B cell (primary cell): ENCODE measurements around the gene PKMYT1. TPM values are rescaled to one million over a fixed set of nuclear protein-coding genes. Genes with fewer than 3 reads are reported as not detected.

ENCODE experiments used
- ATAC-seq: fragments of 200-7000 bp; cut with Tn5 transposase; one replicate; pipeline ENCODE4 v1.10.0; 2021; ENCODE audit warnings: low read depth, mild to moderate bottlenecking, moderate number of reproducible peaks, moderate library complexity
- CTCF ChIA-PET: fragments of 350-600 bp; sonication (Branson Sonifier 250); formaldehyde crosslinking; loops from one replicate; lab custom pipeline; 2021; ENCODE audit warnings: antibody characterized with exemption, inconsistent platforms; lab: Charles Lee
- POLR2A ChIA-PET: fragments of 350-600 bp; sonication (Branson Sonifier 250); formaldehyde crosslinking; loops from one replicate; lab custom pipeline; 2021; ENCODE audit warnings: antibody characterized with exemption; lab: Charles Lee
- DNase-seq: peaks from one replicate; pipeline ENCODE4 v3.0.0; 2013
- H2AFZ ChIP-seq: 2 replicates; pipeline ENCODE4 v1.6.1; 2012; ENCODE audit warnings: mild to moderate bottlenecking, low read depth, low read length; ENCODE audit not compliant: insufficient read depth, poor library complexity, severe bottlenecking
- H3K27ac ChIP-seq, 2 donors: 1 replicate in 1 of 2; 2 replicates in 1 of 2; pipeline ENCODE4 v1.5.1; 2012 to 2013; ENCODE audit warnings: low read length in 2 of 2, mild to moderate bottlenecking in 2 of 2, moderate library complexity in 1 of 2
- H3K27me3 ChIP-seq, 4 experiments: fragments of 200-600 bp in 1 of 4; sonication (generic) in 1 of 4; replicated peaks in 1 of 4; 1 replicate in 2 of 4; 2 replicates in 2 of 4; pipeline versions ENCODE4 v1.6.1 to v1.7.0; 2013 to 2016; ENCODE audit warnings: low read length in 3 of 4, mild to moderate bottlenecking in 2 of 4, mixed read lengths in 1 of 4, moderate library complexity in 1 of 4; ENCODE audit not compliant: insufficient read depth in 4 of 4, control insufficient read depth in 3 of 4; ENCODE audit errors: control extremely low read depth in 1 of 4
- H3K36me3 ChIP-seq, 2 experiments: replicated peaks in 1 of 2; 1 replicate in 1 of 2; 2 replicates in 1 of 2; pipeline versions ENCODE4 v1.6.1 to v1.7.1; 2013; ENCODE audit warnings: low read length in 1 of 2; ENCODE audit not compliant: insufficient read depth in 2 of 2, control insufficient read depth in 1 of 2; ENCODE audit errors: control extremely low read depth in 1 of 2, extremely low read depth in 1 of 2
- H3K4me1 ChIP-seq, 2 donors: fragments of 200-600 bp in 1 of 2; sonication (generic) in 1 of 2; 1 replicate in 1 of 2; 2 replicates in 1 of 2; pipeline versions ENCODE4 v1.5.1 to v1.6.1; 2013 to 2017; ENCODE audit warnings: low read length in 2 of 2; ENCODE audit not compliant: control insufficient read depth in 2 of 2, insufficient read depth in 2 of 2
- H3K4me2 ChIP-seq: replicated peaks from 2 replicates; pipeline ENCODE3; 2012; ENCODE audit warnings: mild to moderate bottlenecking, low read depth, low read length; ENCODE audit not compliant: poor library complexity, severe bottlenecking
- H3K4me3 ChIP-seq, 5 experiments: fragments of 200-600 bp in 1 of 5; sonication (generic) in 1 of 5; 1 replicate in 3 of 5; 2 replicates in 2 of 5; pipeline versions ENCODE4 v1.5.1 to v1.7.0; 2011 to 2016; ENCODE audit warnings: low read length in 4 of 5, mild to moderate bottlenecking in 4 of 5, low read depth in 2 of 5, control low read depth in 1 of 5, moderate library complexity in 1 of 5; ENCODE audit not compliant: insufficient read depth in 1 of 5; ENCODE audit errors: control extremely low read depth in 1 of 5, extremely low read depth in 1 of 5
- H3K79me2 ChIP-seq: fragments of 200-600 bp; sonication (generic); one replicate; pipeline ENCODE4 v1.6.0; 2016; ENCODE audit warnings: low read length; ENCODE audit not compliant: control insufficient read depth, insufficient read depth
- H3K9ac ChIP-seq: fragments of 200-600 bp; sonication (generic); 2 replicates; pipeline ENCODE4 v1.6.1; 2017; ENCODE audit warnings: mild to moderate bottlenecking, low read length, moderate library complexity
- H3K9me3 ChIP-seq, 3 donors: one replicate each; pipeline versions ENCODE4 v1.6.1 to v1.7.1; 2013; ENCODE audit warnings: low read length in 2 of 3; ENCODE audit not compliant: control insufficient read depth in 2 of 3, insufficient read depth in 1 of 3; ENCODE audit errors: control extremely low read depth in 1 of 3
- H4K20me1 ChIP-seq: 2 replicates; pipeline ENCODE4 v1.6.0; 2012; ENCODE audit warnings: mild to moderate bottlenecking, low read length; ENCODE audit not compliant: insufficient read depth, control insufficient read depth, poor library complexity, severe bottlenecking
- H3K27ac Mint-ChIP-seq: one replicate; pipeline ENCODE4 v1.8.0; 2021; ENCODE audit warnings: mixed read lengths
- H3K27me3 Mint-ChIP-seq: one replicate; pipeline ENCODE4 v1.8.0; 2021; ENCODE audit warnings: mixed read lengths
- H3K4me1 Mint-ChIP-seq: one replicate; pipeline ENCODE4 v1.8.0; 2021; ENCODE audit warnings: mixed read lengths
- H3K4me3 Mint-ChIP-seq: one replicate; pipeline ENCODE4 v1.8.0; 2021; ENCODE audit warnings: mixed read lengths
- H3K9me3 Mint-ChIP-seq: one replicate; pipeline ENCODE4 v1.8.0; 2022; ENCODE audit warnings: mixed read lengths; ENCODE audit not compliant: insufficient read depth
- EZH2 ChIP-seq: IDR thresholded peaks from 2 replicates; pipeline ENCODE4 v1.6.1; 2012; ENCODE audit warnings: borderline replicate concordance, low read depth, mild to moderate bottlenecking, moderate library complexity, low read length; ENCODE audit not compliant: insufficient read depth, poor library complexity, severe bottlenecking
- WGBS: methylation state at CpG from one replicate; pipeline ENCODE4 v1.1.5; 2013; ENCODE audit warnings: missing lambda C conversion rate; ENCODE audit not compliant: insufficient coverage; 5-methylcytosine and 5-hydroxymethylcytosine counted together
- intact Hi-C: fragments of 100-400 bp; cut with micrococcal nuclease; formaldehyde crosslinking; loops from one replicate; pipeline ENCODE4 v1.10.0; 2022
- polyA plus RNA-seq: library from polyadenylated mRNA; depleted of rRNA; stranded (reverse); fragments of >200 nt; gene quantifications from 2 replicates; pipeline ENCODE4 v1.2.3, GENCODE V29; 2012
- total RNA-seq, 2 donors: library from RNA; stranded (reverse); fragments of 120-200 nt in 1 of 2; gene quantifications; 1 replicate in 1 of 2; 2 replicates in 1 of 2; pipeline versions ENCODE4 v1.2.3 to v1.2.4, GENCODE V29; 2013 to 2022
- TF ChIP-seq, protein P1 (sequence below): fragments of 200-600 bp; IDR thresholded peaks from one replicate; pipeline ENCODE4 v1.8.0; 2022; ENCODE audit warnings: antibody characterized with exemption, mild to moderate bottlenecking

The PKMYT1 gene
- total and polyA plus RNA-seq, 2 donors (not counting 1 experiment from before 2014, with no cell fraction given), result 0.67 to 2.6 TPM

GRCh38 chr16:3013998-3014690 lies 33.9 kb upstream of the PKMYT1 start:
- POLR2A ChIA-PET, result no interaction called here
- no peak overlapping the region for H3K4me3 ChIP-seq
- peaks cover 0 to 34% (median 14%) of the 10 kb centered on the region in 4 experiments for H3K27me3 ChIP-seq
- H3K9me3 Mint-ChIP-seq, result no peaks in the 10 kb centered on the region
- H3K9me3 ChIP-seq, result peaks cover 0 to 4% (median 0%) of the 10 kb centered on the region in 3 donors
- no peaks in the 10 kb centered on the region for H3K36me3 ChIP-seq
- no peak overlapping the region for H3K27ac Mint-ChIP-seq
- no peak for TF ChIP-seq EZH2
- TF ChIP-seq, protein P1, sequence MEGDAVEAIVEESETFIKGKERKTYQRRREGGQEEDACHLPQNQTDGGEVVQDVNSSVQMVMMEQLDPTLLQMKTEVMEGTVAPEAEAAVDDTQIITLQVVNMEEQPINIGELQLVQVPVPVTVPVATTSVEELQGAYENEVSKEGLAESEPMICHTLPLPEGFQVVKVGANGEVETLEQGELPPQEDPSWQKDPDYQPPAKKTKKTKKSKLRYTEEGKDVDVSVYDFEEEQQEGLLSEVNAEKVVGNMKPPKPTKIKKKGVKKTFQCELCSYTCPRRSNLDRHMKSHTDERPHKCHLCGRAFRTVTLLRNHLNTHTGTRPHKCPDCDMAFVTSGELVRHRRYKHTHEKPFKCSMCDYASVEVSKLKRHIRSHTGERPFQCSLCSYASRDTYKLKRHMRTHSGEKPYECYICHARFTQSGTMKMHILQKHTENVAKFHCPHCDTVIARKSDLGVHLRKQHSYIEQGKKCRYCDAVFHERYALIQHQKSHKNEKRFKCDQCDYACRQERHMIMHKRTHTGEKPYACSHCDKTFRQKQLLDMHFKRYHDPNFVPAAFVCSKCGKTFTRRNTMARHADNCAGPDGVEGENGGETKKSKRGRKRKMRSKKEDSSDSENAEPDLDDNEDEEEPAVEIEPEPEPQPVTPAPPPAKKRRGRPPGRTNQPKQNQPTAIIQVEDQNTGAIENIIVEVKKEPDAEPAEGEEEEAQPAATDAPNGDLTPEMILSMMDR, result no peak
- H3K4me1 Mint-ChIP-seq, result peaks cover 4% of the 10 kb centered on the region
- CTCF ChIA-PET, result no interaction called here
- no peak for ATAC-seq
- H4K20me1 ChIP-seq, result no peaks in the 10 kb centered on the region
- H2AFZ ChIP-seq, result no peak overlapping the region
- peaks cover 22% of the 10 kb centered on the region for H3K27me3 Mint-ChIP-seq
- H3K4me3 Mint-ChIP-seq, result no peak overlapping the region
- H3K27ac ChIP-seq, result no peak overlapping the region
- H3K4me1 ChIP-seq, result peaks cover 4 to 6% of the 10 kb centered on the region in 2 donors
- intact Hi-C loops, result no loop called here
- no peak overlapping the region for H3K9ac ChIP-seq
- no peaks in the 10 kb centered on the region for H3K79me2 ChIP-seq
- 87% methylated on average over 8 of the region's 12 CpGs for WGBS
- H3K4me2 ChIP-seq, result no peak overlapping the region
- DNase-seq, result no peak

DNA sequence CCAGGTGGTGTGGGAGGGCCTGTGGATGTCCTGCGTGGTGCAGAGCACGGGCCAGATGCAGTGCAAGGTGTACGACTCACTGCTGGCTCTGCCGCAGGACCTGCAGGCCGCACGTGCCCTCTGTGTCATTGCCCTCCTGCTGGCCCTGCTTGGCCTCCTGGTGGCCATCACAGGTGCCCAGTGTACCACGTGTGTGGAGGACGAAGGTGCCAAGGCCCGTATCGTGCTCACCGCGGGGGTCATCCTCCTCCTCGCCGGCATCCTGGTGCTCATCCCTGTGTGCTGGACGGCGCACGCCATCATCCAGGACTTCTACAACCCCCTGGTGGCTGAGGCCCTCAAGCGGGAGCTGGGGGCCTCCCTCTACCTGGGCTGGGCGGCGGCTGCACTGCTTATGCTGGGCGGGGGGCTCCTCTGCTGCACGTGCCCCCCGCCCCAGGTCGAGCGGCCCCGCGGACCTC lies 33.3 kb upstream of the PKMYT1 start:
- no peak overlapping the region for H3K4me3 ChIP-seq
- CTCF ChIA-PET, result no interaction called here
- H3K9ac ChIP-seq, result no peak overlapping the region

More for the DNA sequence above, 33.3 kb upstream of the PKMYT1 start:
- 95% methylated on average over 27 of the region's 27 CpGs for WGBS
- Mint-ChIP-seq H3K27me3 (peaks cover 22% of the 10 kb centered on the region), H3K27ac (no peak overlapping the region), H3K4me3 (no peak overlapping the region), H3K9me3 (no peaks in the 10 kb centered on the region), H3K4me1 (peaks cover 6% of the 10 kb centered on the region)
- no peak overlapping the region for H3K27ac ChIP-seq
- DNase-seq, result no peak
- peaks cover 6 to 9% of the 10 kb centered on the region in 2 donors for H3K4me1 ChIP-seq
- no peak for TF ChIP-seq EZH2
- TF ChIP-seq, protein P1, result no peak
- no peaks in the 10 kb centered on the region for H3K36me3 ChIP-seq
- H4K20me1 ChIP-seq, result no peaks in the 10 kb centered on the region
- intact Hi-C loops, result no loop called here
- no peaks in the 10 kb centered on the region for H3K79me2 ChIP-seq
- peaks cover 0 to 7% (median 0%) of the 10 kb centered on the region in 3 donors for H3K9me3 ChIP-seq
- peaks cover 0 to 31% (median 16%) of the 10 kb centered on the region in 4 experiments for H3K27me3 ChIP-seq
- ATAC-seq, result no peak
- H2AFZ ChIP-seq, result no peak overlapping the region
- no peak overlapping the region for H3K4me2 ChIP-seq
- POLR2A ChIA-PET, result no interaction called here
